GM18909 (cell line): Measurements from ENCODE around the gene XPC.

Experiments
- ATAC-seq: cut with Tn5 transposase; IDR thresholded peaks from one replicate; pipeline ENCODE4 v1.9.1; 2021; ENCODE audit warnings: mild to moderate bottlenecking; ENCODE audit not compliant: unreplicated experiment, poor library complexity

Gene XPC

DNA sequence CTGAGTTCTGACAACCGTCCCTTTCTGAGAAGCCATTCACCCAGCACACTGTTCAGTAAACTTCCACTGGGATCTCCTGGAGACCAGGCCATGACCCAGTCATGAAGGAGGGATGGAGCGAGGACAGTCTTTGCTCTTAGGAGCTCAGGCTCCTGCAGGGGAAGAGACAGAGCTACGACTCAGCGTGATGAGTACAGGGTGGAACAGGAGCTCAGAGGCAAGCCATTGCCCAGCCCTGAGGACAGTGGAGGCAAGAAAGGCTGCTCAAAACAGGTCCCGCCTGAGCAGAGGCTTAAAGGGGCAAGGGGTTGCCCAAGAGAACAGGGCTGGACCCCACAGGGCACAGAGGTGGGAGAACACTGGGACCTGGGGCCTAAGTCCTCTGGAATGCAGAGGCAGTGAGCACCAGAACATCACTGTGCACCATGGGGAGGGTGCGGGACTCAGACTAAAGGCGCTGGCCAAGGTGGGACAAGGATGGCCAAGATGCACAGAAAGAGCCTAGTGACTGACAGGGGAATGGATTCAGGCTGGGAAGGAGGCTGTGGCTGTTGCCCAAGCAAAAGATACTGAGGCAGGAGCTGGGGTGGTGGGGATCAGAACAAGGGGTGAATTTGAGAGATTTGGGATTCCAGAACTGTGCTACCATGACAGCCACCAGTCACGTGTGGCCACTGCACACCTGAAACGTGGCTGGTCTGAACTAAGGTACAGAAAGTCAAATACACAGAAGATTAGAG, 27.7 kb downstream of the XPC start:
- ATAC-seq: no peak

DNA sequence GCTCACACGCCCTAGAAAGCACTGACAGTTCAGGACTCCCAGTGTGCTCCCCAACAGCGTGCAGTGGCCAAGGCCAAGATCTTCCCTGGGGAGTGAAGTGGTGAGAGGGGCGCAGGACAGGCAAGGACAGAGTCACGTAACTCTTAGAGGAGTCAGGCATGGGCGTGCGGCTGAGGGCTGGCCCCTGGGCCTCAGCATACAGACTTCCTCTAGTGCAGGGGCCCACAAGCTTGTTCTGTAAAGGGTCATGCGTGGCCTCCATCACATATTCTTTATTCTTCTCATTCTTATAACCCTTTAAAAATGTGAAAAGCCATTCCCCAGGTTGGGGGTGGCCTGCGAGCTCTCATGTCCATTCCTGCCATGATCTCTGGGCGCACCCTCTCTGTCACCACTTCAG, 28.3 kb downstream of the XPC start:
- no peak for ATAC-seq

- ATAC-seq: no peak
Measured at GRCh38 chr3:14148041-14148985, 30.1 kb downstream of the XPC start.

GRCh38 chr3:14147617-14148016, 30.8 kb downstream of the XPC start:
- no peak for ATAC-seq

GRCh38 chr3:14147066-14147435, 31.4 kb downstream of the XPC start:
- ATAC-seq: no peak

- no peak for ATAC-seq
Measured at GRCh38 chr3:14146381-14147065, 31.9 kb downstream of the XPC start.

GRCh38 chr3:14145670-14146380, 32.6 kb downstream of the XPC start:
- ATAC-seq: no peak

GRCh38 chr3:14145236-14145635, 33.2 kb downstream of the XPC start:
- ATAC-seq: no peak

DNA sequence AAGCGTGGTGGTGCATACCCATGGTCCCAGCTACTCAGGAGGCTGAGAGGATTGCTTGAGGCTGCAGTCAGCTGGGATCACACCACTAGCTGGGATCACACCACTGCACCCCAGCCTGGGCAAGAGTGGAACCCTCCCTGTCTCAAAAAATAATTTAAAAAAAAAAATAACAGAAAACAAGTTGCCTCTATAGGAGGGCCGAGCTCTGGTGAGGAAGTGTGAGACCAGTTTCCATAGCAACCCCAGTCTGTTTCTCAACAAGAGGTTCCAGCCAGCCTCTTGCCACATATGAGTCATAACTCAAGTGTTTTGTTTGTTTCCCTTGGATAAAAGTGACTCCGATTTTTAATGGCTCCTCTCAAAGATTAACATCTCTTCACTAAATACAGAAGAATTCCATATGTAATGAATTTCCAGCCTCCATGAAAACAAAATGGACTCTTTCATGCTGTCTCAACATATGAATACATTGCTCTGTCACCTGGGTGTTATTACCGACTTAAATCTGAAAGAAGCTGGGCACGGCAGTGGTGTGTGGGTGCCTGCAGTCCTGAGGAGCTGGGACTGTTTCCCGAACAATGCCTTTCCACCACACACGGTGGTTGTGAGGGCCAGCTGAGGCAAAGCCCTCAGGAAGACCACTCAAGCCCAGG, 33.9 kb downstream of the XPC start:
- peak; percentile 93 for ATAC-seq

GRCh38 chr3:14143271-14144225, 34.9 kb downstream of the XPC start:
- ATAC-seq: no peak

DNA sequence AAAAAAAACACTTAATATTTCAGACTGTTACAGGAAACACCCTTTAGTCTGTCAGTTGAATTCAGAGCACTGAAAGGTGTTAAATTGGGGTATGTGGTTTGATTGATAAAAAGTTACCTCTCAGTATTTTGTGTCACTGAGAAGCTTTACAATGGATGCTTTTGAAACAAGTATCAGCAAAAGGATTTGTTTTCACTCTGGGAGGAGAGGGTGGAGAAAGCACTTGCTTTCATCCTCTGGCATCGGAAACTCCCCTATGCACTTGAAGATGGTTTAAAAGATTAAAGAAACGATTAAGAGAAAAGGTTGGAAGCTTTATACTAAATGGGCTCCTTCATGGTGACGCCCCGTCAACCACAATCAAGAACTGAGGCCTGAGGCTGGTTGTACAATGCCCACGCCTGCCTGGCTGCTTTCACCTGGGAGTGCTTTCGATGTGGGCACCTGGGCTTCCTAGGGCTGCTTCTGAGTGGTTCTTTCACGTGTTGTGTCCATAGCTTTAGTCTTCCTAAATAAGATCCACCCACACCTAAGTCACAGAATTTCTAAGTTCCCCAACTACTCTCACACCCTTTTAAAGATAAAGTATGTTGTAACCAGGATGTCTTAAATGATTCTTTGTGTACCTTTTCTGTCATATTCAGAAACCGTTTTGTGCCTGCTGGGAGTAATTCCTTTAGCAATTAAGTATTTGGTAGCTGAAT, 35.7 kb downstream of the XPC start:
- ATAC-seq: no peak

- no peak for ATAC-seq
Measured at GRCh38 chr3:14141602-14142341, 36.6 kb downstream of the XPC start.

- no peak for ATAC-seq
Measured at GRCh38 chr3:14141144-14141543, 37.3 kb downstream of the XPC start.

DNA sequence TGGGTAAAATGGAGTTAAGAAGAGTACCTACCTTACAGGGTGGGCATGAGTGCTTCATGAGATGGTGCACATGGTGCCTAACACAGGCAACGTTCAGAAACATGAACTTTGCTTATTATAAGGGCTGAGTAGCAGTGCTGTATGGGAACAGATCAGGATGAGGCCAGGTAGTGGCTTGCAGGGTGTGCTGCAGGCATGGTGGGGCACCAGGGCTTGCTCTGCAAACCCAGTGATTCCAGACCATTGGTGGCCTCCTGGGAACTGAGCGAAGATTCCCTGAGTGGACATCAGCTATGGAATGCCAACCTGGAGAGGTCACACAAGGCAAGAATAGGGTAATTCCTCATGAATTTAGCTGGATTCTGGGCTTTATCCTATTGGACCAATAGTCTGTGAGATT, 37.7 kb downstream of the XPC start:
- no peak for ATAC-seq

DNA sequence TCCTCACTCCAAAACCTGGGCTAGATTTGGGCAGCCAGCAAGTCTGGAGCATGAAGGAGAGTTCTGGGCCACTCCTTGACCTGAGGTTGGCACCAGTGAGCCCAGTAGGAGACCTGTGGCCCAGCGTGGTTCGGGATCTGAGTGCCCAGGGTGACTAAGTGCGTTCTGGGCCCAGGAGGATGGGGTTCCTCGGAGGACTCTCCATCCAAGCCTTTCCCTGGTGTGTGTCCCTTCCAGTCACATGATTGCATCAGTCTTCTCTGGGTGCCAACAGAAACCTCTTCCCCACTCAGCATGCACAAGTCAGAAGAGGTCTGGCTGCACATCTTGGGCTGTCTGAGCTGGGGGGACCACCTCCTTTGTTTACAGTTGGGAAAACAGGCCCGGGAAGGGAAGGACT, 38.6 kb downstream of the XPC start:
- ATAC-seq: no peak

GRCh38 chr3:14138878-14139655, 39.3 kb downstream of the XPC start:
- ATAC-seq: no peak
